ENCODE data around the gene RAF1.

DNA sequence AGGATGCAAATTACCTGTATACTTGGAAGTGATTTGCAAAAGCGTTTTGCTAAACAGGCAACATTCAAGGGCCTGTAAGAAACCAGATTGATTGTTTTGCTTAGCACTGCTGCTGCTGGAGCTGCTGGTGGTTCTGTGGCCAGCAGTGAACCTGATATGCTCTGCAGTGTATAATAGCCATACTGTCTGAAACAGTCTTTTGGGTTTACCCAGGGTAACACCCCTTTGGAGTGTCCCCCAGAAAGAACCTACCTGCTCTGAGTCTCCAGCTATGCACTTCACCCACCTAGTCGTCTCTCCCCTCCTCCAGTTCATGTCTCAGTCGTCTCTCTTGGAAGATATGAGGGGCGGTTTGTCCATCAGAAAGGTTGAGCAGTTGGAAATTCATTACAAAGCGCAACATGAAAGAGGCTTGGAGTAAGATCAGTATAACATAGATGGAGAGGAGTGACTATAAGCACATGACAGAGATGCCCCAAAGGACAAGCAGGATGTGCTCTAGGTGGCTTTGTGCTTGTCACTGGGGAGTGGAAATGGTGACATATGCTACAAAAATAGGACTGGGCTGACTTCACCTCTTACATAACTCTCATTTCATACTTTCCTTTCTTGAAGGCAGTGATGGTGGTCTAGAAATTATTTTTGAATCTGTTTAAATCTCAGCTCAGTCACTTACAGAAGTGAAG is 103.3 kb downstream of the RAF1 start:
- no peak for TF ChIP-seq REST (IDR thresholded peaks at IDR 0.05; ENCODE audit: borderline replicate concordance)
- no peak for TF ChIP-seq REST (CRISPR knock-in tag; IDR thresholded peaks at IDR 0.05; ENCODE audit: low read depth)
- TF ChIP-seq, protein P1, sequence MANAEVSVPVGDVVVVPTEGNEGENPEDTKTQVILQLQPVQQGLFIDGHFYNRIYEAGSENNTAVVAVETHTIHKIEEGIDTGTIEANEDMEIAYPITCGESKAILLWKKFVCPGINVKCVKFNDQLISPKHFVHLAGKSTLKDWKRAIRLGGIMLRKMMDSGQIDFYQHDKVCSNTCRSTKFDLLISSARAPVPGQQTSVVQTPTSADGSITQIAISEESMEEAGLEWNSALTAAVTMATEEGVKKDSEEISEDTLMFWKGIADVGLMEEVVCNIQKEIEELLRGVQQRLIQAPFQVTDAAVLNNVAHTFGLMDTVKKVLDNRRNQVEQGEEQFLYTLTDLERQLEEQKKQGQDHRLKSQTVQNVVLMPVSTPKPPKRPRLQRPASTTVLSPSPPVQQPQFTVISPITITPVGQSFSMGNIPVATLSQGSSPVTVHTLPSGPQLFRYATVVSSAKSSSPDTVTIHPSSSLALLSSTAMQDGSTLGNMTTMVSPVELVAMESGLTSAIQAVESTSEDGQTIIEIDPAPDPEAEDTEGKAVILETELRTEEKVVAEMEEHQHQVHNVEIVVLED (CRISPR knock-in tag; IDR thresholded peaks at IDR 0.05): no peak
- TF ChIP-seq, protein P2, sequence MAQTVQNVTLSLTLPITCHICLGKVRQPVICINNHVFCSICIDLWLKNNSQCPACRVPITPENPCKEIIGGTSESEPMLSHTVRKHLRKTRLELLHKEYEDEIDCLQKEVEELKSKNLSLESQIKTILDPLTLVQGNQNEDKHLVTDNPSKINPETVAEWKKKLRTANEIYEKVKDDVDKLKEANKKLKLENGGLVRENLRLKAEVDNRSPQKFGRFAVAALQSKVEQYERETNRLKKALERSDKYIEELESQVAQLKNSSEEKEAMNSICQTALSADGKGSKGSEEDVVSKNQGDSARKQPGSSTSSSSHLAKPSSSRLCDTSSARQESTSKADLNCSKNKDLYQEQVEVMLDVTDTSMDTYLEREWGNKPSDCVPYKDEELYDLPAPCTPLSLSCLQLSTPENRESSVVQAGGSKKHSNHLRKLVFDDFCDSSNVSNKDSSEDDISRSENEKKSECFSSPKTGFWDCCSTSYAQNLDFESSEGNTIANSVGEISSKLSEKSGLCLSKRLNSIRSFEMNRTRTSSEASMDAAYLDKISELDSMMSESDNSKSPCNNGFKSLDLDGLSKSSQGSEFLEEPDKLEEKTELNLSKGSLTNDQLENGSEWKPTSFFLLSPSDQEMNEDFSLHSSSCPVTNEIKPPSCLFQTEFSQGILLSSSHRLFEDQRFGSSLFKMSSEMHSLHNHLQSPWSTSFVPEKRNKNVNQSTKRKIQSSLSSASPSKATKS (CRISPR knock-in tag; IDR thresholded peaks at IDR 0.05): no peak
- no peak for TF ChIP-seq RBM34 (IDR thresholded peaks at IDR 0.05; ENCODE audit: borderline replicate concordance, insufficient read depth, low read length)
- TF ChIP-seq NFATC3 (IDR thresholded peaks at IDR 0.05): no peak
- TF ChIP-seq CBFA2T2 (conservative IDR thresholded peaks at IDR 0.05): no peak
- TF ChIP-seq MXI1 (IDR thresholded peaks at IDR 0.05; ENCODE audit: low read depth, low read length): no peak
- TF ChIP-seq, protein P3, sequence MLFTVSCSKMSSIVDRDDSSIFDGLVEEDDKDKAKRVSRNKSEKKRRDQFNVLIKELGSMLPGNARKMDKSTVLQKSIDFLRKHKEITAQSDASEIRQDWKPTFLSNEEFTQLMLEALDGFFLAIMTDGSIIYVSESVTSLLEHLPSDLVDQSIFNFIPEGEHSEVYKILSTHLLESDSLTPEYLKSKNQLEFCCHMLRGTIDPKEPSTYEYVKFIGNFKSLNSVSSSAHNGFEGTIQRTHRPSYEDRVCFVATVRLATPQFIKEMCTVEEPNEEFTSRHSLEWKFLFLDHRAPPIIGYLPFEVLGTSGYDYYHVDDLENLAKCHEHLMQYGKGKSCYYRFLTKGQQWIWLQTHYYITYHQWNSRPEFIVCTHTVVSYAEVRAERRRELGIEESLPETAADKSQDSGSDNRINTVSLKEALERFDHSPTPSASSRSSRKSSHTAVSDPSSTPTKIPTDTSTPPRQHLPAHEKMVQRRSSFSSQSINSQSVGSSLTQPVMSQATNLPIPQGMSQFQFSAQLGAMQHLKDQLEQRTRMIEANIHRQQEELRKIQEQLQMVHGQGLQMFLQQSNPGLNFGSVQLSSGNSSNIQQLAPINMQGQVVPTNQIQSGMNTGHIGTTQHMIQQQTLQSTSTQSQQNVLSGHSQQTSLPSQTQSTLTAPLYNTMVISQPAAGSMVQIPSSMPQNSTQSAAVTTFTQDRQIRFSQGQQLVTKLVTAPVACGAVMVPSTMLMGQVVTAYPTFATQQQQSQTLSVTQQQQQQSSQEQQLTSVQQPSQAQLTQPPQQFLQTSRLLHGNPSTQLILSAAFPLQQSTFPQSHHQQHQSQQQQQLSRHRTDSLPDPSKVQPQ (CRISPR knock-in tag; IDR thresholded peaks at IDR 0.05; ENCODE audit: borderline replicate concordance): no peak
- TF ChIP-seq CTCF (IDR thresholded peaks at IDR 0.05 in 2 of 3, conservative IDR thresholded peaks at IDR 0.05 in 1 of 3; ENCODE audit: insufficient read depth in 2 of 3, low read depth in 1 of 3, low read length in 3 of 3): no peak
- TF ChIP-seq ZNF384 (IDR thresholded peaks at IDR 0.05; ENCODE audit: low read depth, low read length): no peak
- no peak for TF ChIP-seq FIP1L1 (IDR thresholded peaks at IDR 0.05; ENCODE audit: low read depth, low read length, poor library complexity, severe bottlenecking)
- no peak for TF ChIP-seq POLR2A (conservative IDR thresholded peaks at IDR 0.05)

Measured in K562 (cell line).